NCI-H524 treated with DMSO at 0.1 percent for 48 hours (cell line): ENCODE data around the gene SEMA5A.
A peak's percentile ranks its signal among the peaks of the same experiment; 100 is the strongest.

Experiments used
- DNase-seq: peaks from one replicate; lab custom pipeline; 2025; lab: John Stamatoyannopoulos, UW

Gene SEMA5A

GRCh38 chr5:9545136-9545991, 511 bp downstream of the SEMA5A start:
- no peak for DNase-seq

DNA sequence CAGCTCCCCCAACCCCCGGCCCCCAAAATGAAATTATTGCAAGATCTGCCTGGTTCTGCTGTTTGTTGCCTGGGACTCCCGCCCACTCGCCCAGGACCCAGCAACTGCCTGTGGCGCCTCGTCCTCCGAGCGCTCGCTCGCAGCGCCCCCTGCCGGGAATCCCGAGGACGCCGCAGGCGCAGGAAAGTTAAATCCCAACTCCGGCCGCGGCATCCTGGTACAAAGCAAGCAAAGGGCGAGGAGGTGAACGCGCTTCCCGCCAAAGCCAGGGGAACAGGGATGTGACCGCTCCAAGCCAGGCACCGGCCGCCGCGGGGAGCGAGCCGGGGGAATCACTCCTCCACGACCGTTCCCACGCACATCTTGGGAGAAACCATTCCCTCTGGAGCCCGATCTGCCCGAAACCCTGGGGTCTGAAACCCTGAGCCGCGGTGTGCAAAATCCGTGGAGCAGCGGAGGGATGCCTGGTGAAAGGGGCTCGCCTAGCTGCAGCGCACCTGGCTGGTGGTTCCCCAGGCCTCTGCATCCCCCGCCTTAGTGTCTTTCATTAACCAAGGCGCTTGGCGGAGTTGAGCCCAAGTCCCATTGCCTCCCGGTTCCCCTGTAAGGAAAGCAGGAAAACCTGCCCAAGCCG, 1.3 kb downstream of the SEMA5A start:
- peak; percentile 39 for DNase-seq

DNA sequence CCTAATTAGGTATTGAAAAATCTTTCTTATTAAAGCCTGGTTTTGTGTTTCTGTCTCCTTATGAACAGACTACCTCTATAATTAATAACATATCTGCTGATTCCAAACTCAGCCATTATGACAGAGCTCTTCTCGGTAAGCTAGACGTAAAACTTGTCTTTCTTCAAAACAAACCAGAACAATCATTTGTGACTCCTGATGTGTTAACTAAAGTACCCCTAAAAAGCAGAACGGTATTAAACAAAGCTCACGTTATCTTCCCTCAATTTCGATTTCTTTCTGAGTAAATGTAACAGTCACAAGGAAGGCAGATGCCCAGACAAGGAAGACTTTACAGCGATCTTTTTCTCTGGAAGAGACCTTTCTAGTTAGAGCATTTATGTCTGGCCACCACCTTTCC, 1.8 kb downstream of the SEMA5A start:
- no peak for DNase-seq

- no peak for DNase-seq
Measured at GRCh38 chr5:9543311-9543920, 2.5 kb downstream of the SEMA5A start.

- no peak for DNase-seq
Measured at GRCh38 chr5:9540791-9541190, 5.1 kb downstream of the SEMA5A start.

- DNase-seq, result no peak
Measured at GRCh38 chr5:9538504-9538903, 7.4 kb downstream of the SEMA5A start.

- no peak for DNase-seq
Measured at GRCh38 chr5:9537223-9538141, 8.4 kb downstream of the SEMA5A start.

DNA sequence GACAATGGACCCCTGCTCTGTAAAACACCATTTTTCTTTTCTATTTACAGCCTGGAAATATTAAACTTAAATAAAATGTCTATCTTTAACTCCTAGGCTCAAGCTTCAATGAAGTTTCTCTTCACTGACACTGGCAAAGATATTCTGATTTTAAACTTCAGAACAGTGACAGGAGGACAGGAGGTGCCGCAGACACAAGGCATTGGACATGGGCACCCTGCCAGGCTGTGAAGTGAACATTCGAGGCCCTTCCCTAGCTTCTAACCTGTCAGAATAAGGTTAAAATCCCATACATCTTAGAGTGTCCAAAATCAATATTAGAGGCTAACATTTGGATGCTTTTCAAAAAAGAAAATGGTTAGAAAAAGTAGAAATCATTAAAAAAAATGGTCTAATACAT, 9.2 kb downstream of the SEMA5A start:
- no peak for DNase-seq

- no peak for DNase-seq
Measured at GRCh38 chr5:9534881-9535517, 10.9 kb downstream of the SEMA5A start.

- DNase-seq, result no peak
Measured at GRCh38 chr5:9533562-9534364, 12.1 kb downstream of the SEMA5A start.

DNA sequence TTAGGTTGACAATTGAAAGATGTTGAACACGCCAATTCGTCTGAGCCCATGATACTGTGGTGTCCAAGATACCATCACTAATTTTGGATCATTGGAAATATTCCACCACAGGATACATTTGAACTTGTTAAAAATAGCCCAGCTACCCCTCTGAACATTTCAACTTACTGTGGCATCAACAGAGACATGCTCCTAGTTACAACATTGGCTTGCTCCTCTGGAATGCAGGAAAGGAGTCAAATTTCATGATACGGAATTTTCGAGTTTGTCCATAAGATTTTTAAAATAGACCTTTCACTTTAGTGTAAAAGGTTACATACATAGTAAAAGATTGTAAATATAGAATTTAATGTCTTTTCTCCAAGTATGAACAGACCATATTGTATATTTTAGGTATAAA, 12.8 kb downstream of the SEMA5A start:
- no peak for DNase-seq

- no peak for DNase-seq
Measured at GRCh38 chr5:9529513-9529912, 16.4 kb downstream of the SEMA5A start.

- DNase-seq, result no peak
Measured at GRCh38 chr5:9529041-9529480, 16.8 kb downstream of the SEMA5A start.

DNA sequence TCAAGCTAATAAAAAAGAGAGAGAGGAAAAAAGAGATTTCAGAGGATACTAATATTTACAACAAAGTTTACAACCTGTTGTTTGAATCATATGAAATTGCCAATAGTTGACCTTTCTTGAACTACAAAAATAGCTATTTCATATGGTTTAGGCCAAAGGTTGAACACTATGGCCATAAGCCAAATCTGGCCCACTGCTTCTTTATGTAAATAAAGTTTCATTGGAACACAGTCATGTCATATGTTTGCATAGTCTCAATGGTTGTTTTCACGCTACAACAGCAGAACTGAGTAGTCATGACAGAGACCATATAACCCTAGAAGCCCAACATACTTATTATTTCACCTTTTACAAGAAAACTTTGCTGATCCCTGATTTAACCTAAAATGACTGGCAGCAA, 20.9 kb downstream of the SEMA5A start:
- DNase-seq, result no peak

- no peak for DNase-seq
Measured at GRCh38 chr5:9523090-9523823, 22.6 kb downstream of the SEMA5A start.

DNA sequence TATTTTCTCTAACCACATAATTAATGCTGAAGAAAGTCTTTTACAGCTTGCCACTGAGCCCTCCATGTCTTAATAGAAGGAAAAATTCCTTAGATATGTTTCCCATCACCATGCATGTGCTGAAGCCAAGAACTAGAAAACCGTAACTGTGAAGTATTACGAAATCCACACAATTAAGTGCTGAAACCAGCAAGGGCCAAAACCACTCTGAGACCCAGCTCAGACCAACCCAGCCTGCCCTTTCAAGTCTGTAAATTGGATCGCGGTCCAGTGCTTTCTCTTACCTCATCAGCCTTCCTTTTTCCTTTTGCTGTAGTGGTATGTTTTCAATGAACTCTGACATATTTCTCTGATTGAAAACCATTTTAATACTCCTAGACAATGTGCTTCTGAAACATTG, 26.3 kb downstream of the SEMA5A start:
- DNase-seq, result no peak

DNA sequence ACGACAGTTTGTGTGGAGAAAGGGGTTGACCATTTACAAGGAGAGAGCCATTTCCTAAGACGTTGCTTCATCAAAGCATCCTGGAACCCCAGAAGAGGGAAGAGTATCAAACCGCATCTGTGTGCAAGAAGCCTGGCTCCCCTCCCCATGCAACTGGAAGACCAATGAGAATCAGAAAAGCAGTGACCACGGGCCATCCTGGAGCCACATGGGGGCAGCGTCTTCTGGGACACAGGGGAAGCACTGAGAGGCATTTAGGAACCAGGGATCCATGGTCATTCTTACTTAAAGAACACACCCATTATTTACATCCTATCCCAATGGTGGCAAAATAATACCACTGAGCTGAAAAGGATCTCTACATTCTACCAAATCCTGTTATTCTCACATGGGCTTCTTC, 29.3 kb downstream of the SEMA5A start:
- no peak for DNase-seq

- DNase-seq, result no peak
Measured at GRCh38 chr5:9515436-9515835, 30.4 kb downstream of the SEMA5A start.

DNA sequence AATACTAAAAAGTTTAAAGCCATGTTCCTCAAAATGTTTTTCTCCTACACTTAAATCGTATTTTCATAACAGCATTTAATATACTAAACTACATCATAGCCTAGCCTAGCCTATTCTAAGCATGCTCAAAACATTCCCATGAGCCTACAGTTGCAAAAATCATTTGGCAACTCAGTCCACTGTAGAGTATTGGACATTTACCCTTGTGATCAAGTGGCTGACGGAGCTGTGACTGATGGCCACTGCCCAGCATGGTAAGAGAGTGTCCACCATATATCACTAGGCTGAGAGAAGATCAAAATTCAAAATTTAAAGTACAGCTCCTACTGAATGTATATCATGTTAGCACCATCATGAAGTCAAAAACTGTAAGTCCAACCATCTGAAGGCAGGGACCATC, 30.9 kb downstream of the SEMA5A start:
- no peak for DNase-seq

- DNase-seq, result no peak
Measured at GRCh38 chr5:9513827-9514226, 32.0 kb downstream of the SEMA5A start.
